Non-pigmented ciliary epithelial cell (primary cell): ENCODE measurements around the gene DNAL4.

Experiments
- DNase-seq: peaks from one replicate; pipeline ENCODE4 v3.0.0-alpha.2; 2010; ENCODE audit warnings: low read depth

Gene DNAL4

GRCh38 chr22:38784035-38784434 is 9.9 kb downstream of the DNAL4 start:
- no peak for DNase-seq

- no peak for DNase-seq
Observed at GRCh38 chr22:38783095-38783615, 10.8 kb downstream of the DNAL4 start.

GRCh38 chr22:38782402-38783094 is 11.4 kb downstream of the DNAL4 start:
- no peak for DNase-seq

GRCh38 chr22:38781033-38781432 is 12.9 kb downstream of the DNAL4 start:
- DNase-seq: no peak

- DNase-seq: no peak
Observed at GRCh38 chr22:38777087-38777671, 16.8 kb downstream of the DNAL4 start.

DNA sequence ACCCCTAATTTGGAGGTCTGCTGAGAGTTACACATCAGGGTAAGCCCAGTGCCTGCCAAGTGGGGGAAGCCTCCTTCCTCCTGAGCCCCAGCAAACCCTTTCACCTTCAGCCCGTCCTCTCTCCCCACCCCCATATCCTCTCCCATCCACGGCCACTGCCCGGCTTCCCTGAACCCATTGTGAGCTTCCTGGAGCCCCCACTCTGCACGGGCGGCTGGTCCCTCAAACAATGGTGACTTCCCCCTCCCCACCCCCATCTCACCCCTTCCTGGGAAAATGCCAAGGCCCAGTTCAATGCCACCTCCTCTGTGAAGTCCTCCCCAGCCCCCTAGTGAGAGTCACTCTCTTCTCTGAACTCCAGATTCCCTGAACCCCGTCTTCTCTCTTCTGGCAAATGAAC is 17.9 kb downstream of the DNAL4 start:
- DNase-seq: no peak

GRCh38 chr22:38775656-38776055 is 18.3 kb downstream of the DNAL4 start:
- no peak for DNase-seq

- DNase-seq: no peak
Observed at GRCh38 chr22:38774496-38775166, 19.3 kb downstream of the DNAL4 start.

GRCh38 chr22:38773363-38773946 is 20.5 kb downstream of the DNAL4 start:
- DNase-seq: no peak

DNA sequence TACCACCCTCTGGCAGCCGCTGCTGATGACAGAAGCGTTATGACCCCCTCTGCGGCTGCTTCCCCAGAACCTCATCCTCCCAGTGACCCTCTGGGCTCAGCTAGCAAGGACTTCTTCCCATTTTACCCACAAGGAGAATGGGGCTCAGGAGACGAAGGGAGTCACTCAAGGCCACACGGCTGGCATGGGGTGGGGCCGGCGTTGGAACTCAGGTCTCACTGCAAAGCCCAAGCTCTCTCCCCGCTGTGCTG is 21.4 kb downstream of the DNAL4 start:
- no peak for DNase-seq

GRCh38 chr22:38770257-38770949 is 23.5 kb downstream of the DNAL4 start:
- DNase-seq: no peak

DNA sequence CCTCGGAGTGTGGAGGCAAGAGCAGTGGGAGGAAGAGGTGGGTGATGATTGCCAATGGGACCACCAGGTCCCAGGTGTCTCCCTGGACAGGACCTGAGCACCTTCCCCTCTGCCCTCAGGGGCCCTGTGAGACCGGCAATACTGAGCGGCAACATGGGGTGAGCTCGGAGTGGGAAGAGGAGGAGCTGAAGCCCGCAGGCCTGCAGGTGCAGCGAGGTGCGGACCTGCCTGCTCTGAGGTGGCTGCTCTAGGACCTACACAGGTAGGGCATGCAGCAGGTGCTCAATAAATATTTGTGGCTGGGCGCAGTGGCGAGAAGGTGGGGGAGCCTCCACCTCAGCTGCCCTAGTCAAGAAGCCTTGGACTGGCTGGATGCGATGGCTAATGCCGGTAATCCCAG is 25.9 kb downstream of the DNAL4 start:
- no peak for DNase-seq

DNA sequence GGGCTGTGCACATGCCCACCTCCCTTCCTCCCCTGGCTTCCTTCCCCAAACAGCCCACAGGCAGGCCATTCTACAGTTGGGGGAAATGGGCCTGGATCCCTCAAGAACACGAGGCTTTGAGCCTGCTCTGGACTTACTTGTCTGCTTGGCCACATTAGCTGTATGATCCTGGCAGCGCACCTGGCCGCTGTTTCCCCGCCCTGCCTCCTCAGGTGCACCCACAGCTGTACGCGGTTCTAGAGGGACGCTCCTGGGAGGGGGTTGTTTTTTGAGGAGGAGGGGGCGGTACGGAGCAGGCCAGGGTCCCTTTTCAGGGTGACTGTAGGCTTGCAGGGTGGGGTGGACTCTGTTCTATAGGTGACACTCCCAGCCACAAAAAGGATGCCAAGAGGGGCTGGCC is 26.6 kb downstream of the DNAL4 start:
- no peak for DNase-seq

DNA sequence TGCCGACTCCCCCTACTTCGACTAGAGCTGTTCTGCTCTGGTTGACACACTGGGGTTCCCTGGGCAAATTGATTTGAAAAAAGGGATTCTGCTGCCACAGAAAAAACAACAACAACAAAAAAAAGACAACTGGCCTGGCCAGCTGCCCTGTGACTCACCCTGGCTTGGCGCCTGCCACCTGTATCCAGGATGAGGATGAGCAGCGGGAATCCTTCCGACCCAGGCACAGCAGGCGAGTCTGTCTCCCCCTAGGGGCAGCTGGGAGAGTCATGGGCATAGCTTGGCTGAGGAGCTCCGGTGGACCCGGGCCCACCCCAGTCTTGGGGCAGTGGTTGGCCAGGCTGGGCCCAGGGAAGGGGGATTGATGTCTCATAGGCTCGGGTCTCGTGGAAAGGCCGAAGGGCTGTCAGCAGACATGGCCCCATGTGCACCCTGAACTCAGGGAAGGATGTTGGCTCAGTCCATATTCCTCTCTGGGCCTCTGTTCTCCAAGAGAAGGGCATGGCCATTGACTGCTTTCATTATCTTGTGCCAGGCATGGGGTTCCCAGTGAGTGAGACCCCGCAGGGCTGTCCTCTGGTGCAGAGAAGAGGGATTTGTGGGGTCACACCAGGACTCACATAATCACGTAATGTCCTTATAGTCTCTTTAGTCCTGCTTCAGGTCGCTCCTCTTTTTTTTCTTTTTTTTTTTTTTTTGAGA is 27.7 kb downstream of the DNAL4 start:
- DNase-seq: no peak

DNA sequence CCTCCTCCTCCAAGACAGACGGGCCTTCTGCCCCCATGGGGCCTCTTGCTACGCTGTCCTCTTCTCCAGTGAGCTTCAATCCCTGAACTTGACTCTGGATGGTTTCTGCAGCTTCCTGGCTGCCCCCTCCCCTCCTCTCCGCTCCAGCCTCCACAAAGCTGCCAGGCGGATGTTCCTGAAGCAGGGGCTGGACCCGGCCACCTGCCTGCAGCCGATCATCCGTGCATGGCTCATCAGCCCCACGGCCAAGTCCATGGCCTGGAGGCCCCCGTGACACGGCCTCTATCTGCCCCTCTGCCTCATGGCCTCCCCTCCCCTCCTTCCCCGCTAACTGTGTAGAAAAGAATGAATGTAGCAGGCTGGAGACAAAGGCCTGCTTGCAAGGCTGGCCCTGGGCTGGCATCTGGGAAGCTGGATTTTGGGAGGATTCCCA is 31.4 kb downstream of the DNAL4 start:
- DNase-seq: no peak

DNA sequence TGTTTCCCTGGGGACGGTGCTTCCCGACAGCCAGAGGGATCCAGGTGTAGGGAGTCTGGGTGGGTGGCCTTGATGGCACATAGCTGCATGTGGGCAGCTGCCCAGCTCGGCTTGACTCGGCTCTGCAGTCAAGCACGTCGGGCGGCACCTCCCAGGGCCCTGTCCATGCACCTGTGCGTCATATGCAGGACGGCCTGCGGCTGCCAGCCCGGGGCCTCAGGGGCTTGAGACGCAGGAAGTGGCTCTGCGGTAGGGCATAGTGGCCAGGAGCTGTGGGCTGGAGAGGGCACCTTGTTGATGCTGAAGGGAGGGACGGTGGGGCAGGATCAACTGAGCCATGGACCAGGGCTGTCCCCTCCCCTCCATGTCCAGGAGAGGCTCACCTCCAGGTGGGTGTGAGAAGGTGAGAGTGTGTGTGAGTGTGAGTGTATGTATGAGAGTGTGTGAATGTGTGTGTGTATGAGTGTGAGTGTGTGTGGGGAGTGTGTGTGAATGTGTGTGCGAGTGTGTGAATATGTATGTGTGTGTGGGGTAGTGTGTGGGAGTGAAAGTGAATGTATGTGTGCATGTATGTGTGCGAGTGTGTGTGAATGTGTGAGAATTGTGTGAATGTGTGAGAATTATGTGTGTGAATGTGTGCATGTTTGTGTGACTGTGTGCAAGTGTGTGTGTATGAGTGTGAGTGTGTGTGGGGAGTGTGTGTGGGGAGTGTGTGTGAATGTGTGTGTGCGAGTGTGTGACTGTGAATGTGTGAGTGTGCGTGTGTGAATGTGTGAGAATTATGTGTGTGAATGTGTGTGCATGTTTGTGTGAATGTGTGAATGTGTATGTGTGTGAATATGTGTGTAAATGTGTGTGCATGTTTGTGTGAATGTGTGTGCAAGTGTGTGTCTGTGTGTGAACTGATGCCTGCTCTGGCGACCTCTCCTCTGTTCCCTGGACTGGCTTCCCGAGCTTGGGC is 32.5 kb downstream of the DNAL4 start:
- DNase-seq: no peak

DNA sequence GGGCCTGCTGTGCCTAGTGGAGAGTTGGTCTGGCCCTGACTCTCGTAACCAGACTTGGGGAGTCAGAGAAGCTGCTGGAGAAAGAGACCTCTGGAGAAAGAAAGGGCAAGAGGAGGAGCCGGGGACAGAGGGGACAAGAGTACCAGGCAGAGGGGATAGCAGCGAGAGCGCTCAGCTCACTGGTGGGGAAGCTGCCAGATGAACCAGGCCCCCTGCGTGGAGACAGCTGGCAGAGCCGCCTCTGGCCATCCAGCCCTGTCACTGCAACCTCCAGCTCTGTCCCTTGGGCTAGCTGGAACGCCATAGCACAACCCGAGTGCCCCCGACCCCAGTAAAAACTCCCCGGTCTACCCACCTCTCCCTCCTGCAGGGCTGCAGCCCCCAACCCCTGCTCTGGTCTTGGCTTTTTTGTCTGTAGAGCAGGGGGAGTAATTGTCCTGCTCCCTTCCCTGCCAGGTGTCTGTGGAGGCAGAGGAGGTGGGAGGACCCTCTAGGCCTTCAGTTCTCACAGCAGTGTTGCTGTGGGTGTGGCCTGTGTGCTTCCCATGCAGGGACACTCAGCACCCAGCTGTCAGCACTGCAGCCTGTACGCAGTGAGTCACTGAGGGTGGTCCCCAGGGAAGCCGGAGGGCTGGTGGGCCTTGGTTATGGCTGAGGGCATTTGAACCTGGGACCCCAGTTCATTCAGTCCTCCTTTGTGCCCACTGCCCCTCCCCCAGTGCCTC is 33.3 kb downstream of the DNAL4 start:
- DNase-seq: no peak

- DNase-seq: no peak
Observed at GRCh38 chr22:38759005-38759404, 34.9 kb downstream of the DNAL4 start.

DNA sequence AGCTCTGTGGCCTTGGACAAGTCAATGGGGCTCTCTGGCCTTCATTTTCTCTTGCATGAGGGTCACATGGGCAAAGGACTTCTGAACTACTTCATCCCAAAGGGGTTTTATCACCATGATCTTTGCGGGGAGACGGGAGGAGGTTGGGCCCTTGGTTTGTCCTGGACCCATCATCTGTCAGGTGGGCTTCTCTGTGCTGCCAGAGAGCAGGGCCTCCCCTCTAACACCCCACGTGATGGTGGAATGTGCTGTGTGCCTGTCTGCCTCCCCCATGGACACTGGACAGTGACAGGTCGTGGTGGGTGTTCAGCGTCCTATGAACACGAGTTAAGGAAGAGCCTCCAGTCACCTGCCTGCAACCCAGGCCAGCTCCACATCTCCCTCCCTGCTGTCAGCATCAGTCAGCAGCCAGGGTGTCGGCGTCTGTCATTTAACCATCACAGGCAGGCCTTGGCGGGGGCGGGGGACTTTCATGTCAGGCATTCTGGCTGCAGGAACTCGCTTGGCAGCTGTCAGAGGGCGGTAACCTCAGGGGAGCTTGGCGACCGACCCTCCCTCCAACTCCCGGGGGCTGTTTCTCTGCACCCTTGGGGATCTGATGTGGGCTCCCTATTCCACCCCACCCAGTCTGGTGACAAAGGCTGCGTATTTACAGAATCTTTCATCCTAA is 35.5 kb downstream of the DNAL4 start:
- DNase-seq: no peak

GRCh38 chr22:38757464-38757757 is 36.5 kb downstream of the DNAL4 start:
- DNase-seq: no peak
